Measurements from ENCODE around the gene APBB1IP. TPM values are rescaled to one million over a fixed set of nuclear protein-coding genes. Genes with fewer than 3 reads are reported as not detected.

The APBB1IP gene
- total RNA-seq, 1 donor from 2014 or later: not detected

DNA sequence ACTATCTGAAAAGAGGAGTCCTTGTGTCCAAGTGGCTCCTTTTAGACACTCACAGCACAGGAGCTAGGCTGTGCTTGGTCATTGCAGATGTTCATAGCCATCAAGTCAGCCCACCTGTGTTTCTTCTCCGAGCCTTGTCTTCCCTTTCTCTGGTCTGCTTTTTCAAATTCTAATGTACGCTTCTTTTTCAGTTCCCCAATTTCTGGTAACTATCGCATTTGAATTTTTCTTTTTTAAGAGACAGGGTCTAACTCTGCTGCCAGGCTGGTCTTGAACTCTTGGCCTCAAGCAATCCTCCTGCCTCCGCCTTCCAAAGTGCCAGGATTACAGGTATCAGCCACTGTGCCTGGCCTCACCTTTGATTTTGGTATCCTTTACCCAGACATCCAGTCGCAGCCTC lies 18.9 kb downstream of the APBB1IP start:
- H3K27me3 ChIP-seq: no peaks in the 10 kb centered on the region
- Mint-ChIP-seq H3K4me1 (no peaks in the 10 kb centered on the region), H3K27ac (no peak overlapping the region), H3K36me3 (no peaks in the 10 kb centered on the region), H3K9me3 (no peaks in the 10 kb centered on the region), H3K4me3 (no peak overlapping the region), H3K27me3 (ENCODE audit: insufficient read depth, low read depth) (peaks cover 2% of the 10 kb centered on the region)
- no peak for TF ChIP-seq EZH2 (IDR thresholded peaks at IDR 0.05)
- TF ChIP-seq EZH2phosphoT487 (IDR thresholded peaks at IDR 0.05): no peak
- TF ChIP-seq, protein P1, sequence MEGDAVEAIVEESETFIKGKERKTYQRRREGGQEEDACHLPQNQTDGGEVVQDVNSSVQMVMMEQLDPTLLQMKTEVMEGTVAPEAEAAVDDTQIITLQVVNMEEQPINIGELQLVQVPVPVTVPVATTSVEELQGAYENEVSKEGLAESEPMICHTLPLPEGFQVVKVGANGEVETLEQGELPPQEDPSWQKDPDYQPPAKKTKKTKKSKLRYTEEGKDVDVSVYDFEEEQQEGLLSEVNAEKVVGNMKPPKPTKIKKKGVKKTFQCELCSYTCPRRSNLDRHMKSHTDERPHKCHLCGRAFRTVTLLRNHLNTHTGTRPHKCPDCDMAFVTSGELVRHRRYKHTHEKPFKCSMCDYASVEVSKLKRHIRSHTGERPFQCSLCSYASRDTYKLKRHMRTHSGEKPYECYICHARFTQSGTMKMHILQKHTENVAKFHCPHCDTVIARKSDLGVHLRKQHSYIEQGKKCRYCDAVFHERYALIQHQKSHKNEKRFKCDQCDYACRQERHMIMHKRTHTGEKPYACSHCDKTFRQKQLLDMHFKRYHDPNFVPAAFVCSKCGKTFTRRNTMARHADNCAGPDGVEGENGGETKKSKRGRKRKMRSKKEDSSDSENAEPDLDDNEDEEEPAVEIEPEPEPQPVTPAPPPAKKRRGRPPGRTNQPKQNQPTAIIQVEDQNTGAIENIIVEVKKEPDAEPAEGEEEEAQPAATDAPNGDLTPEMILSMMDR (IDR thresholded peaks at IDR 0.05): no peak
- H2AFZ ChIP-seq (replicated peaks): no peak overlapping the region
- H4K20me1 ChIP-seq (ENCODE audit: low read depth): no peaks in the 10 kb centered on the region
- no peak overlapping the region for H3K27ac ChIP-seq
- no peak overlapping the region for H3K9ac ChIP-seq
- no peak for DNase-seq (ENCODE audit: low spot score)
- H3K36me3 ChIP-seq: no peaks in the 10 kb centered on the region
- no peak overlapping the region for H3K4me3 ChIP-seq
- no peak overlapping the region for H3K4me2 ChIP-seq
- H3F3A ChIP-seq (ENCODE audit: low read depth): no peaks in the 10 kb centered on the region
- no peaks in the 10 kb centered on the region for H3K9me3 ChIP-seq (ENCODE audit: low read depth)
- H3K4me1 ChIP-seq: no peaks in the 10 kb centered on the region
- no peaks in the 10 kb centered on the region for H3K79me2 ChIP-seq (ENCODE audit: low read depth)

DNA sequence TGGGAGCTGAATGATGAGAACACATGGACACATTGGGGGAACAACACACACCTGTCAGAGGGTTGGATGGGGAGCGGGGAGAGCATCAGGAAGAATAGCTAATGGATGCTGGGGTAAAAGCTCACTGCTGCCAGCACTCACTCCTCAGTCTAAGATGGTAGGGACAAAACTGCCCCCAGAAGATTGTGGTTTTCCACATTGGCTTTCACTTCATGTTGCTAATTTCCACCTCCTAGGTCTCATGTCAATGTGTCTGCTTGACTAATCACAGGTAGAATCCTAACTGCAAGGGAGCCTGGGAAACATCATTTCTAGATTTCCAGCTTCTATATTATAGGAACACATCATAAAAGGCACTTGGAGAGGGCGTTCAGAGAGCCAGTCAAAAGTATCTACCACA lies 22.6 kb downstream of the APBB1IP start:
- Histone ChIP-seq H3K27ac (no peak overlapping the region), H3K4me1 (no peaks in the 10 kb centered on the region), H4K20me1 (ENCODE audit: low read depth) (no peaks in the 10 kb centered on the region), H3K9ac (no peak overlapping the region), H3F3A (ENCODE audit: low read depth) (no peaks in the 10 kb centered on the region), H3K4me2 (no peak overlapping the region), H3K4me3 (no peak overlapping the region), H3K27me3 (no peaks in the 10 kb centered on the region), H2AFZ (replicated peaks) (no peak overlapping the region), H3K9me3 (ENCODE audit: low read depth) (no peaks in the 10 kb centered on the region), H3K79me2 (ENCODE audit: low read depth) (no peaks in the 10 kb centered on the region), H3K36me3 (no peaks in the 10 kb centered on the region)
- DNase-seq (ENCODE audit: low spot score): no peak
- Mint-ChIP-seq H3K27ac (no peak overlapping the region), H3K4me3 (peak overlapping the region; percentile 51), H3K36me3 (no peaks in the 10 kb centered on the region), H3K27me3 (ENCODE audit: insufficient read depth, low read depth) (no peaks in the 10 kb centered on the region), H3K9me3 (no peaks in the 10 kb centered on the region), H3K4me1 (no peaks in the 10 kb centered on the region)
- TF ChIP-seq, protein P1 (IDR thresholded peaks at IDR 0.05): no peak
- TF ChIP-seq EZH2 (IDR thresholded peaks at IDR 0.05) (no peak), EZH2phosphoT487 (IDR thresholded peaks at IDR 0.05) (no peak)

DNA sequence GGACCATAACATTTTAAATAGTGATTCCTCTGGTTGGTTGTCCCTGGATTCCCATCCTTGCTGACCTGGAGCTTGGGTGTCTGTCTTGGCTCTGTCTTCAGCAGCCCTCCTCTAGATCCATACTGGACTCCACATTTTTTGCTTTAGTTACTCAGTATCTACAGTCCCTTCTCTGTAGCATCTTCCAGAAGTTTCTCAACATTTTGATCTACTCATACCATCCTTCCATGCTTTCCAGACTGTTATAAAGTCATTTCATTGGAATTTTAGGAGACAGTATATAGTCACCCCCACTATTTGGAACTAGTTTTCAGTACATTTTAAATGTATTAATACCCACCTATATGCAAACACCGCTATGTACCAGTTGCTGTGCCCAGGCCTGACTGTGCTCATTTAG lies 25.8 kb downstream of the APBB1IP start:
- H3K36me3 ChIP-seq: no peaks in the 10 kb centered on the region

More for the DNA sequence above, 25.8 kb downstream of the APBB1IP start:
- no peak for TF ChIP-seq EZH2phosphoT487 (IDR thresholded peaks at IDR 0.05)
- TF ChIP-seq, protein P1 (IDR thresholded peaks at IDR 0.05): no peak
- TF ChIP-seq EZH2 (IDR thresholded peaks at IDR 0.05): no peak
- Mint-ChIP-seq H3K4me1 (no peaks in the 10 kb centered on the region), H3K27ac (no peak overlapping the region), H3K27me3 (ENCODE audit: insufficient read depth, low read depth) (no peaks in the 10 kb centered on the region), H3K36me3 (no peaks in the 10 kb centered on the region), H3K9me3 (no peaks in the 10 kb centered on the region), H3K4me3 (no peak overlapping the region)
- Histone ChIP-seq H3K4me2 (no peak overlapping the region), H3K9me3 (ENCODE audit: low read depth) (no peaks in the 10 kb centered on the region), H3K79me2 (ENCODE audit: low read depth) (no peaks in the 10 kb centered on the region), H4K20me1 (ENCODE audit: low read depth) (no peaks in the 10 kb centered on the region), H3F3A (ENCODE audit: low read depth) (no peaks in the 10 kb centered on the region), H3K27ac (no peak overlapping the region), H3K27me3 (no peaks in the 10 kb centered on the region), H2AFZ (replicated peaks) (no peak overlapping the region), H3K9ac (no peak overlapping the region), H3K4me3 (no peak overlapping the region), H3K4me1 (no peaks in the 10 kb centered on the region)
- no peak for DNase-seq (ENCODE audit: low spot score)
